Lower leg skin (tissue), 3 donors: ENCODE results near the gene NTNG1.

Experiments used
- POLR2A ChIP-seq, 2 donors: fragments of 450-650 bp; IDR thresholded peaks; one replicate each; pipeline ENCODE4 v1.6.1; 2016 to 2017; ENCODE audit warnings: antibody characterized with exemption in 2 of 2, mild to moderate bottlenecking in 1 of 2, moderate library complexity in 1 of 2
- TF ChIP-seq, protein P1 (sequence below), 3 donors: fragments of 450-650 bp; IDR thresholded peaks; one replicate each; pipeline ENCODE4 v1.5.1; 2016; ENCODE audit warnings: antibody characterized with exemption in 3 of 3, mild to moderate bottlenecking in 3 of 3, moderate library complexity in 2 of 3

DNA sequence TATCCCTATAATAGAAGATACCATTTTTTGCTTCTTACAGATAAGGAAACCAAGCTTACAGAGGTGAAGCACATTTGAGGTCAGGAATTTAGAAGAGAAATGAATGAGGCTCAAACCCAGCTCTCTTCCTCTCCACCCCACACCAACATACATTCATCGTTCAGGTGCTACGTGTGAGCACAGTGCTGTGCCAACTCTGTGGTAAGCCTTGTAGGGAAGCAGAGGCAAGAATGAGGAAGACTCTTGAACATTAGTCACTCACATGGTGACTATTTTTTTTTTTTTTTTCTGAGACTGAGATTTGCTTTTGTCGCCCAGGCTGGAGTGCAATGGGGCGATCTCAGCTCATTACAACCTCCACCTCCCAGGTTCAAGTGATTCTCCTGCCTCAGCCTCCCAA is 314.0 kb downstream of the NTNG1 start:
- TF ChIP-seq, protein P1, sequence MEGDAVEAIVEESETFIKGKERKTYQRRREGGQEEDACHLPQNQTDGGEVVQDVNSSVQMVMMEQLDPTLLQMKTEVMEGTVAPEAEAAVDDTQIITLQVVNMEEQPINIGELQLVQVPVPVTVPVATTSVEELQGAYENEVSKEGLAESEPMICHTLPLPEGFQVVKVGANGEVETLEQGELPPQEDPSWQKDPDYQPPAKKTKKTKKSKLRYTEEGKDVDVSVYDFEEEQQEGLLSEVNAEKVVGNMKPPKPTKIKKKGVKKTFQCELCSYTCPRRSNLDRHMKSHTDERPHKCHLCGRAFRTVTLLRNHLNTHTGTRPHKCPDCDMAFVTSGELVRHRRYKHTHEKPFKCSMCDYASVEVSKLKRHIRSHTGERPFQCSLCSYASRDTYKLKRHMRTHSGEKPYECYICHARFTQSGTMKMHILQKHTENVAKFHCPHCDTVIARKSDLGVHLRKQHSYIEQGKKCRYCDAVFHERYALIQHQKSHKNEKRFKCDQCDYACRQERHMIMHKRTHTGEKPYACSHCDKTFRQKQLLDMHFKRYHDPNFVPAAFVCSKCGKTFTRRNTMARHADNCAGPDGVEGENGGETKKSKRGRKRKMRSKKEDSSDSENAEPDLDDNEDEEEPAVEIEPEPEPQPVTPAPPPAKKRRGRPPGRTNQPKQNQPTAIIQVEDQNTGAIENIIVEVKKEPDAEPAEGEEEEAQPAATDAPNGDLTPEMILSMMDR (IDR thresholded peaks at IDR 0.05): no peak
- no peak for TF ChIP-seq POLR2A (IDR thresholded peaks at IDR 0.05)
